Mucosa of descending colon (tissue), 3 donors: ENCODE data around the gene ERBB3. TPM values are rescaled to one million over a fixed set of nuclear protein-coding genes. Genes with fewer than 3 reads are reported as not detected.

Experiments used
- ATAC-seq: fragments of 200-7000 bp; cut with Tn5 transposase; one replicate; pipeline ENCODE4 v1.9.1; 2020; ENCODE audit warnings: mild to moderate bottlenecking, moderate library complexity
- DNase-seq, 3 donors: peaks; one replicate each; pipeline ENCODE4 v3.0.0-alpha.2; 2020
- H3K36me3 ChIP-seq: fragments of 200-600 bp; one replicate; pipeline ENCODE4 v1.8.0; 2021; ENCODE audit warnings: low read depth, mild to moderate bottlenecking
- H3K4me1 ChIP-seq: fragments of 200-600 bp; one replicate; pipeline ENCODE4 v1.8.0; 2021; ENCODE audit warnings: low read depth, mild to moderate bottlenecking
- H3K4me3 ChIP-seq: fragments of 200-600 bp; one replicate; pipeline ENCODE4 v1.8.0; 2021; ENCODE audit warnings: mild to moderate bottlenecking
- H3K9me3 ChIP-seq: fragments of 200-600 bp; one replicate; pipeline ENCODE4 v1.8.0; 2021; ENCODE audit warnings: mild to moderate bottlenecking
- intact Hi-C, 2 donors: fragments of 100-400 bp; cut with DNase I in 1 of 2; cut with micrococcal nuclease in 1 of 2; formaldehyde crosslinking; loops; one replicate each; pipeline versions ENCODE4 v1.11.0 to v1.11.1; 2022; cut with DNase I, micrococcal nuclease
- total RNA-seq, 3 donors: library from RNA; stranded (reverse); fragmentation: NEBNext Ultra II Directional in 2 of 3; extraction: Animal tissue kit (Norgen Biotek cat#: 25700) in 2 of 3; gene quantifications; one replicate each; pipeline versions ENCODE4 v1.2.1 to v1.2.4, GENCODE V29; 2021 to 2023
- TF ChIP-seq, protein P1 (sequence below): fragments of 200-600 bp; IDR thresholded peaks from one replicate; pipeline ENCODE4 v1.8.0; 2022; ENCODE audit warnings: antibody characterized with exemption, mild to moderate bottlenecking
- donor health status: DM: no; HTN: no; CAD: no; lungs with moderate emphysema.
- donor health status: DM: no; HTN: no; CAD: no.
- donor health status: DM: no; HTN: yes; CAD: no.

The ERBB3 gene
- total RNA-seq, 3 donors from 2014 or later: 136 to 423 (median 212) TPM

DNA sequence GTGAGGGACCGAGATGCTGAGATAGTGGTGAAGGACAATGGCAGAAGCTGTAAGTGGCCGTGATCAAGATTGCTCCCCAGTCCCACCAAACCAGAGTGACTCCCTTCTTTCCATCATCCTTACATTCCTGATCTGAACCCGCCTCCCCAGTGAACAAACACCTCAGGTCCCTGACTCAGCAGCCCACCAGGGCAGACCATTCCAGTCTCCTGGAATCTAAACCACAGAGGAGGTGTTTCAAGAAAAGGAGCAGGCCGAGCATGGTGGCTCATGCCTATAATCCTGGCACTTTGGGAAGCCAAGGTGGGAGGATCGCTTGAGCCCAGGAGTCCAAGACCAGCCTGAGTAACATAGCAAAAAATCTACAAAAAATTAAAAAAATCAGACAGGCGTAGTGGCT lies 6.6 kb downstream of the ERBB3 start:
- intact Hi-C loops: no loop called here
- ATAC-seq (no peak), DNase-seq (no peak)
- Histone ChIP-seq H3K9me3 (no peaks in the 10 kb centered on the region), H3K4me3 (no peak overlapping the region), H3K36me3 (no peaks in the 10 kb centered on the region), H3K4me1 (peaks cover 28% of the 10 kb centered on the region)
- TF ChIP-seq, protein P1, sequence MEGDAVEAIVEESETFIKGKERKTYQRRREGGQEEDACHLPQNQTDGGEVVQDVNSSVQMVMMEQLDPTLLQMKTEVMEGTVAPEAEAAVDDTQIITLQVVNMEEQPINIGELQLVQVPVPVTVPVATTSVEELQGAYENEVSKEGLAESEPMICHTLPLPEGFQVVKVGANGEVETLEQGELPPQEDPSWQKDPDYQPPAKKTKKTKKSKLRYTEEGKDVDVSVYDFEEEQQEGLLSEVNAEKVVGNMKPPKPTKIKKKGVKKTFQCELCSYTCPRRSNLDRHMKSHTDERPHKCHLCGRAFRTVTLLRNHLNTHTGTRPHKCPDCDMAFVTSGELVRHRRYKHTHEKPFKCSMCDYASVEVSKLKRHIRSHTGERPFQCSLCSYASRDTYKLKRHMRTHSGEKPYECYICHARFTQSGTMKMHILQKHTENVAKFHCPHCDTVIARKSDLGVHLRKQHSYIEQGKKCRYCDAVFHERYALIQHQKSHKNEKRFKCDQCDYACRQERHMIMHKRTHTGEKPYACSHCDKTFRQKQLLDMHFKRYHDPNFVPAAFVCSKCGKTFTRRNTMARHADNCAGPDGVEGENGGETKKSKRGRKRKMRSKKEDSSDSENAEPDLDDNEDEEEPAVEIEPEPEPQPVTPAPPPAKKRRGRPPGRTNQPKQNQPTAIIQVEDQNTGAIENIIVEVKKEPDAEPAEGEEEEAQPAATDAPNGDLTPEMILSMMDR: no peak

DNA sequence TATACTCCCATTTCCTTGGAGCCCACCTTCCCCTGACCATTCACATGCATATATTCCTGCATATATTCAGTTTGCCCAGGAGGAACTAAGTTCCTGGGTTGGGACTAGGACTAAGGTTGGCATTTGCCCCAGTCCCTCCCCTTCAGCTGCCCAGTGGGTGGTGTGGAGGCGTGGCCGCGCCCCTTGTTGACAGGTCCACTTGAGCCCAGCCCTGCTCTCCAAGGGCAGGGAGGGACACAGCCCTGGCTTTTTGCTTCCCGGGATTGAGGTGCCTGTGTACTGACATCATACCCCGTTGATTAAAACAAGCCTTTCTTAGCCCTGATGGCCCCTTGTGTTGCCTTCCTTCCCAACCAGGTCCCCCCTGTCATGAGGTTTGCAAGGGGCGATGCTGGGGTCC lies 7.3 kb downstream of the ERBB3 start:
- Histone ChIP-seq H3K36me3 (no peaks in the 10 kb centered on the region), H3K4me1 (peaks cover 28% of the 10 kb centered on the region), H3K9me3 (no peaks in the 10 kb centered on the region), H3K4me3 (no peak overlapping the region)
- DNase-seq (peak; percentile 90 to 95 (median 92)), ATAC-seq (peak; percentile 95)
- TF ChIP-seq, protein P1: no peak
- intact Hi-C loops: no loop called here

DNA sequence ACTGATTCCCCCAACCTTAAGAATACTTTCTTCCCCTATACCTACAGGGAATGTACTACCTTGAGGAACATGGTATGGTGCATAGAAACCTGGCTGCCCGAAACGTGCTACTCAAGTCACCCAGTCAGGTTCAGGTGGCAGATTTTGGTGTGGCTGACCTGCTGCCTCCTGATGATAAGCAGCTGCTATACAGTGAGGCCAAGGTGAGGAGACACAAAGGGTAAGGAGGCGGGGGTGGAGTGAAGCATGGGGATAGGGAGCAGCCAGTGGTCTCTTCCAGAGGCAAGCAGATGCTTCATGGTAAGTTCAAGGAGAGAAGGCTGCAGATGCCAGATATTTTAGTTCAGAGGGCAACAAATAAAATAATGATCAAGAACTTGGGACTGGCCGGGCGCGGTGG lies 17.8 kb downstream of the ERBB3 start:
- TF ChIP-seq, protein P1: no peak
- ATAC-seq: no peak
- Histone ChIP-seq H3K4me3 (no peak overlapping the region), H3K9me3 (no peaks in the 10 kb centered on the region), H3K36me3 (peaks cover 14% of the 10 kb centered on the region), H3K4me1 (peaks cover 3% of the 10 kb centered on the region)
- DNase-seq: no peak
- intact Hi-C loops: no loop called here

DNA sequence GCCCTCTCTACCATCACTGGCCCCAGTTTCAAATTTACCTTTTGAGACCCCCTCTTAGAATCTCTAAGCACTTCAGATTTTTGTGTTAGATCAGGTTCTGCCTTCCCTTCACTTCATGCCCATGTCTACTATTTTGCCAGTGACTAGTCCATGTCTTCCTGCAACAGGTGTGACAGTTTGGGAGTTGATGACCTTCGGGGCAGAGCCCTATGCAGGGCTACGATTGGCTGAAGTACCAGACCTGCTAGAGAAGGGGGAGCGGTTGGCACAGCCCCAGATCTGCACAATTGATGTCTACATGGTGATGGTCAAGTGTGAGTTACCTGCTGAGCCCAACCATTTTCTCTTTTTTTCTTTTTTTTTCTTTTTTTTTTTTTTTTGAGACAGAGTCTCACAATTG lies 18.6 kb downstream of the ERBB3 start:
- H3K4me3 ChIP-seq: no peak overlapping the region
- no peaks in the 10 kb centered on the region for H3K9me3 ChIP-seq
- no peak for ATAC-seq
- H3K4me1 ChIP-seq: peaks cover 8% of the 10 kb centered on the region
- TF ChIP-seq, protein P1: no peak
- no peak for DNase-seq
- intact Hi-C loops: no loop called here
- H3K36me3 ChIP-seq: peaks cover 9% of the 10 kb centered on the region

DNA sequence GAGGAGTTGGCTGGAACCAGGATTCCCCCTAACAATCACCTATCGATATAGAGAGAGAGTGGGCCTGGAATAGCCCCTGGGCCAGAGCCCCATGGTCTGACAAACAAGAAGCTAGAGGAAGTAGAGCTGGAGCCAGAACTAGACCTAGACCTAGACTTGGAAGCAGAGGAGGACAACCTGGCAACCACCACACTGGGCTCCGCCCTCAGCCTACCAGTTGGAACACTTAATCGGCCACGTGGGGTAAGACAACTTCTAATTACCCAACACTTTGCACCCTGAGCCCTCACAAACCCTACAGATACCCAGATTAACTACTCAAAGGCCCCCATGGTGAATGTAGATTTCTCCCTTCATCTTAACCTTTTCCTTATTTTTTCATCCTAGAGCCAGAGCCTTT lies 19.8 kb downstream of the ERBB3 start:
- Histone ChIP-seq H3K4me1 (peaks cover 8% of the 10 kb centered on the region), H3K9me3 (no peaks in the 10 kb centered on the region), H3K36me3 (peaks cover 4% of the 10 kb centered on the region), H3K4me3 (no peak overlapping the region)
- no peak for ATAC-seq
- DNase-seq: no peak
- intact Hi-C loops: no loop called here
- TF ChIP-seq, protein P1: no peak

DNA sequence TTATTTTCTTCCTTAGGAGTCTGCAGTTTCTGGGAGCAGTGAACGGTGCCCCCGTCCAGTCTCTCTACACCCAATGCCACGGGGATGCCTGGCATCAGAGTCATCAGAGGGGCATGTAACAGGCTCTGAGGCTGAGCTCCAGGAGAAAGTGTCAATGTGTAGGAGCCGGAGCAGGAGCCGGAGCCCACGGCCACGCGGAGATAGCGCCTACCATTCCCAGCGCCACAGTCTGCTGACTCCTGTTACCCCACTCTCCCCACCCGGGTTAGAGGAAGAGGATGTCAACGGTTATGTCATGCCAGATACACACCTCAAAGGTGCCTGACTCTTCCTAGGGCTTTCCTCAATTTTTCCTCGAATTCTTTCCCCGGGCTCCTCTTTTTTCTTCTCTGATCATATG lies 21.1 kb downstream of the ERBB3 start:
- Histone ChIP-seq H3K36me3 (no peaks in the 10 kb centered on the region), H3K4me3 (no peak overlapping the region), H3K9me3 (no peaks in the 10 kb centered on the region), H3K4me1 (peaks cover 18% of the 10 kb centered on the region)
- TF ChIP-seq, protein P1: no peak
- ATAC-seq (no peak), DNase-seq (no peak)
- intact Hi-C loops: no loop called here
